Measurements from ENCODE around the gene SH3PXD2A.

Gene SH3PXD2A

GRCh38 chr10:103855852-103856796 lies 748 bp upstream of the SH3PXD2A start:
- Histone ChIP-seq H3K27me3 (replicated peaks in 2 of 5; ENCODE audit: control insufficient read depth in 4 of 5, insufficient read depth in 5 of 5, low read length in 4 of 5) (peaks cover 0 to 26% (median 8%) of the 10 kb centered on the region in 5 experiments), H3K4me1 (ENCODE audit: control extremely low read depth in 1 of 4, control insufficient read depth in 4 of 4, insufficient read depth in 4 of 4, low read length in 3 of 4) (peaks cover 0 to 39% (median 18%) of the 10 kb centered on the region in 4 experiments), H3K9me3 (ENCODE audit: control extremely low read depth in 1 of 5, control insufficient read depth in 4 of 5, insufficient read depth in 2 of 5, low read depth in 1 of 5, low read length in 4 of 5) (no peaks in the 10 kb centered on the region), H3K27ac (ENCODE audit: insufficient read depth in 1 of 2, low read depth in 1 of 2, low read length in 2 of 2, poor library complexity in 1 of 2, severe bottlenecking in 2 of 2) (no peak overlapping the region), H3K36me3 (ENCODE audit: control insufficient read depth in 4 of 4, insufficient read depth in 4 of 4, low read length in 3 of 4) (no peaks in the 10 kb centered on the region), H3K4me3 (ENCODE audit: control insufficient read depth in 1 of 7, extremely low read depth in 1 of 7, insufficient read depth in 4 of 7, low read depth in 2 of 7, low read length in 6 of 7) (peak overlapping the region in 6 of 7 experiments; percentile 26 to 70 (median 56))
- WGBS (ENCODE audit: insufficient coverage): 35% methylated on average over 12 of the region's 34 CpGs
- no peak for DNase-seq
- ChIA-PET POLR2A (no interaction called here), CTCF (interaction anchor here (1.0 to 3.7 kb wide), 15 partner anchors 8 to 151 kb away, joined by 3 to 67 read pairs (median 4); no protein-coding TSS in a partner anchor)

GRCh38 chr10:103854686-103855391 lies 537 bp downstream of the SH3PXD2A start:
- CTCF ChIA-PET: interaction anchor here (0.7 to 5.5 kb wide), 16 partner anchors 14 to 142 kb away, joined by 3 to 55 read pairs (median 4); no protein-coding TSS in a partner anchor
- WGBS (ENCODE audit: insufficient coverage): under 1% methylated on average over 41 of the region's 53 CpGs
- Histone ChIP-seq H3K27me3 (replicated peaks in 2 of 5; ENCODE audit: control insufficient read depth in 4 of 5, insufficient read depth in 5 of 5, low read length in 4 of 5) (peaks cover 0 to 26% (median 8%) of the 10 kb centered on the region in 5 experiments), H3K4me3 (ENCODE audit: control insufficient read depth in 1 of 7, extremely low read depth in 1 of 7, insufficient read depth in 4 of 7, low read depth in 2 of 7, low read length in 6 of 7) (peak overlapping the region; percentile 28 to 70 (median 59)), H3K27ac (ENCODE audit: insufficient read depth in 1 of 2, low read depth in 1 of 2, low read length in 2 of 2, poor library complexity in 1 of 2, severe bottlenecking in 2 of 2) (no peak overlapping the region), H3K9me3 (ENCODE audit: control extremely low read depth in 1 of 5, control insufficient read depth in 4 of 5, insufficient read depth in 2 of 5, low read depth in 1 of 5, low read length in 4 of 5) (no peaks in the 10 kb centered on the region), H3K36me3 (ENCODE audit: control insufficient read depth in 4 of 4, insufficient read depth in 4 of 4, low read length in 3 of 4) (no peaks in the 10 kb centered on the region), H3K4me1 (ENCODE audit: control extremely low read depth in 1 of 4, control insufficient read depth in 4 of 4, insufficient read depth in 4 of 4, low read length in 3 of 4) (peaks cover 0 to 45% (median 18%) of the 10 kb centered on the region in 4 experiments)
- POLR2A ChIA-PET: interaction anchor here (0.6 kb wide), 1 partner anchor 210 kb away, joined by 3 read pairs; no protein-coding TSS in a partner anchor
- peak in 2 of 3 donors; percentile 25 to 48 for DNase-seq

GRCh38 chr10:103854265-103854685 lies 1.1 kb downstream of the SH3PXD2A start:
- H3K27ac ChIP-seq (ENCODE audit: insufficient read depth in 1 of 2, low read depth in 1 of 2, low read length in 2 of 2, poor library complexity in 1 of 2, severe bottlenecking in 2 of 2): no peak overlapping the region
- H3K4me1 ChIP-seq (ENCODE audit: control extremely low read depth in 1 of 4, control insufficient read depth in 4 of 4, insufficient read depth in 4 of 4, low read length in 3 of 4): peaks cover 0 to 51% (median 19%) of the 10 kb centered on the region in 4 experiments
- peaks cover 0 to 26% (median 8%) of the 10 kb centered on the region in 5 experiments for H3K27me3 ChIP-seq (replicated peaks in 2 of 5; ENCODE audit: control insufficient read depth in 4 of 5, insufficient read depth in 5 of 5, low read length in 4 of 5)
- no peaks in the 10 kb centered on the region for H3K9me3 ChIP-seq (ENCODE audit: control extremely low read depth in 1 of 5, control insufficient read depth in 4 of 5, insufficient read depth in 2 of 5, low read depth in 1 of 5, low read length in 4 of 5)
- ChIA-PET CTCF (interaction anchor here (0.8 to 5.5 kb wide), 16 partner anchors 14 to 142 kb away, joined by 3 to 55 read pairs (median 4); no protein-coding TSS in a partner anchor), POLR2A (no interaction called here)
- WGBS (ENCODE audit: insufficient coverage): 4% methylated on average over 10 of the region's 13 CpGs
- H3K4me3 ChIP-seq (ENCODE audit: control insufficient read depth in 1 of 7, extremely low read depth in 1 of 7, insufficient read depth in 4 of 7, low read depth in 2 of 7, low read length in 6 of 7): peak overlapping the region in 5 of 7 experiments; percentile 37 to 70 (median 61)
- no peaks in the 10 kb centered on the region for H3K36me3 ChIP-seq (ENCODE audit: control insufficient read depth in 4 of 4, insufficient read depth in 4 of 4, low read length in 3 of 4)
- peak in 2 of 3 donors; percentile 47 to 48 for DNase-seq

GRCh38 chr10:103853428-103854264 lies 1.7 kb downstream of the SH3PXD2A start:
- Histone ChIP-seq H3K27me3 (replicated peaks in 2 of 5; ENCODE audit: control insufficient read depth in 4 of 5, insufficient read depth in 5 of 5, low read length in 4 of 5) (peaks cover 0 to 26% (median 8%) of the 10 kb centered on the region in 5 experiments), H3K9me3 (ENCODE audit: control extremely low read depth in 1 of 5, control insufficient read depth in 4 of 5, insufficient read depth in 2 of 5, low read depth in 1 of 5, low read length in 4 of 5) (no peaks in the 10 kb centered on the region), H3K27ac (ENCODE audit: insufficient read depth in 1 of 2, low read depth in 1 of 2, low read length in 2 of 2, poor library complexity in 1 of 2, severe bottlenecking in 2 of 2) (no peak overlapping the region), H3K36me3 (ENCODE audit: control insufficient read depth in 4 of 4, insufficient read depth in 4 of 4, low read length in 3 of 4) (no peaks in the 10 kb centered on the region), H3K4me3 (ENCODE audit: control insufficient read depth in 1 of 7, extremely low read depth in 1 of 7, insufficient read depth in 4 of 7, low read depth in 2 of 7, low read length in 6 of 7) (peak overlapping the region in 1 of 7 experiments; percentile 70), H3K4me1 (ENCODE audit: control extremely low read depth in 1 of 4, control insufficient read depth in 4 of 4, insufficient read depth in 4 of 4, low read length in 3 of 4) (peaks cover 0 to 48% (median 19%) of the 10 kb centered on the region in 4 experiments)
- no peak for DNase-seq
- WGBS (ENCODE audit: insufficient coverage): 87% methylated on average over 9 of the region's 9 CpGs
- ChIA-PET POLR2A (no interaction called here), CTCF (interaction anchor here (0.6 to 5.5 kb wide), 16 partner anchors 18 to 141 kb away, joined by 3 to 55 read pairs (median 4); no protein-coding TSS in a partner anchor)

- Histone ChIP-seq H3K27me3 (replicated peaks in 2 of 5; ENCODE audit: control insufficient read depth in 4 of 5, insufficient read depth in 5 of 5, low read length in 4 of 5) (peaks cover 0 to 26% (median 8%) of the 10 kb centered on the region in 5 experiments), H3K9me3 (ENCODE audit: control extremely low read depth in 1 of 5, control insufficient read depth in 4 of 5, insufficient read depth in 2 of 5, low read depth in 1 of 5, low read length in 4 of 5) (no peaks in the 10 kb centered on the region), H3K4me1 (ENCODE audit: control extremely low read depth in 1 of 4, control insufficient read depth in 4 of 4, insufficient read depth in 4 of 4, low read length in 3 of 4) (peaks cover 0 to 51% (median 19%) of the 10 kb centered on the region in 4 experiments), H3K4me3 (ENCODE audit: control insufficient read depth in 1 of 7, extremely low read depth in 1 of 7, insufficient read depth in 4 of 7, low read depth in 2 of 7, low read length in 6 of 7) (no peak overlapping the region), H3K36me3 (ENCODE audit: control insufficient read depth in 4 of 4, insufficient read depth in 4 of 4, low read length in 3 of 4) (no peaks in the 10 kb centered on the region), H3K27ac (ENCODE audit: insufficient read depth in 1 of 2, low read depth in 1 of 2, low read length in 2 of 2, poor library complexity in 1 of 2, severe bottlenecking in 2 of 2) (no peak overlapping the region)
- no peak for DNase-seq
- CTCF ChIA-PET: interaction anchor here (0.7 to 5.5 kb wide), 9 partner anchors 10 to 140 kb away, joined by 3 to 55 read pairs (median 4); no protein-coding TSS in a partner anchor
- 83% methylated on average over 7 of the region's 7 CpGs for WGBS (ENCODE audit: insufficient coverage)
- POLR2A ChIA-PET: interaction anchor here (0.6 kb wide), 1 partner anchor 133 kb away, joined by 3 read pairs; no protein-coding TSS in a partner anchor
Measured at GRCh38 chr10:103852856-103853255, 2.5 kb downstream of the SH3PXD2A start.

- Histone ChIP-seq H3K4me3 (ENCODE audit: control insufficient read depth in 1 of 7, extremely low read depth in 1 of 7, insufficient read depth in 4 of 7, low read depth in 2 of 7, low read length in 6 of 7) (no peak overlapping the region), H3K36me3 (ENCODE audit: control insufficient read depth in 4 of 4, insufficient read depth in 4 of 4, low read length in 3 of 4) (no peaks in the 10 kb centered on the region), H3K27ac (ENCODE audit: insufficient read depth in 1 of 2, low read depth in 1 of 2, low read length in 2 of 2, poor library complexity in 1 of 2, severe bottlenecking in 2 of 2) (no peak overlapping the region), H3K4me1 (ENCODE audit: control extremely low read depth in 1 of 4, control insufficient read depth in 4 of 4, insufficient read depth in 4 of 4, low read length in 3 of 4) (peaks cover 0 to 51% (median 19%) of the 10 kb centered on the region in 4 experiments), H3K9me3 (ENCODE audit: control extremely low read depth in 1 of 5, control insufficient read depth in 4 of 5, insufficient read depth in 2 of 5, low read depth in 1 of 5, low read length in 4 of 5) (no peaks in the 10 kb centered on the region), H3K27me3 (replicated peaks in 2 of 5; ENCODE audit: control insufficient read depth in 4 of 5, insufficient read depth in 5 of 5, low read length in 4 of 5) (peaks cover 0 to 26% (median 8%) of the 10 kb centered on the region in 5 experiments)
- ChIA-PET CTCF (interaction anchor here (0.6 to 5.5 kb wide), 10 partner anchors 9 to 156 kb away, joined by 3 to 55 read pairs (median 4); no protein-coding TSS in a partner anchor), POLR2A (interaction anchor here (0.6 kb wide), 1 partner anchor 133 kb away, joined by 3 read pairs; no protein-coding TSS in a partner anchor)
- WGBS (ENCODE audit: insufficient coverage): 88% methylated on average over 8 of the region's 11 CpGs
- no peak for DNase-seq
Measured at GRCh38 chr10:103852189-103852711, 3.1 kb downstream of the SH3PXD2A start.

All from common myeloid progenitor, CD34-positive (primary cell).